ES-I3 (cell line): Measurements from ENCODE around the gene ARHGAP35.
"Not testable (repeated sequence)": the region's sequence is repeated elsewhere in the genome, so short reads cannot be mapped to it uniquely, and the experiment has no call there.

Experiments
- H3K36me3 ChIP-seq: 2 replicates; pipeline ENCODE4 v1.6.1; 2013; ENCODE audit warnings: mild to moderate bottlenecking, low read length, control low read depth, moderate library complexity; ENCODE audit not compliant: insufficient read depth
- H3K4me1 ChIP-seq: 2 replicates; pipeline ENCODE4 v1.6.1; 2013; ENCODE audit warnings: mild to moderate bottlenecking, control low read depth, low read length; ENCODE audit not compliant: insufficient read depth
- H3K9ac ChIP-seq: 2 replicates; pipeline ENCODE4 v1.6.1; 2013; ENCODE audit warnings: low read depth, mild to moderate bottlenecking, low read length, moderate library complexity
- H3K9me3 ChIP-seq: 2 replicates; pipeline ENCODE4 v1.6.1; 2013; ENCODE audit warnings: mild to moderate bottlenecking, low read length, moderate library complexity; ENCODE audit not compliant: control insufficient read depth, insufficient read depth

Gene ARHGAP35

DNA sequence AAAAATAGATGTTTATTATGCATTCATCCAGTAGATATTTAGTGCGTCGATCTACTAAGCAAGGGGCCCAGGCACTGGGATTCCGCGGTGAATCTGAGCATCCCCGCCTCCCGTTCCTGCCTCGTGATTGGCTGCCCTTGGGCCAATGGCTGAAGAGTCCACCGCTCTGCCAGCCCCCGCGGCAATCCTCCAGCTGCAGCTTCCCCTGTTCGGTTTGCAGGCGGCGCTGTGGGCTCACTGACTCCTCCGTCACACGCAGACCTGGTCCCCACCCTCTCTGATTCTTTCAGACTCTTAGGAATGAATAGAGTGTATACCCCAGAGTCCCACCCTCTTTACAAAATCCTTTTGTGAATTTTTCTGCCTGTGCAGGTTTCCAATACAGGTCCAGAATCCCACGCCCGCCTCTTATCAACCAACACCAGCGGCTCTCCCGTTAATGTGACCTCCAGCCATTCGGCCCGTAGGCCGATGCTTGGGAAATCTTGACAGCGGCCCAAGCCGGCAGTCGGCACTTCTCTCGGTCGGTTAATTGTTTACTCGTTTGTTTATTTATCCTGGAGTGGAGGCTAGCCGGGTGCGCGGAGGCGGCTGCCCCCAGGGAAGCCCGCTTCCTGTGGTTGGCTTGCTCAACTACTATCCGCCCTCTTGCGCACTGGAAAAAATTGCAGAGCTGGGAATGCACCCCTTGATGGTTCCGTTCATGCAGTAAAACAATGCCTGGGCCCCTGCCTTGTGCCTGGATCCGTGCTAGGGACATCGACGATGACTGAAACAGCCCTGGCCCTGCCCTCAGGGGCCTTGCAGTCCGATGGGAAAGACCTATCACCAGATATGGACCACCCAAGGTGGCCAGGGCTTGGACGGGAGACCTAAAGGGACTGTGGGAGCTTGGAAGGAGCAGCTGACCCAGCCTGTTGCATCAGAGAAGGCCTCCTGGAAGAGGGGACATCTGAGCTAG lies 4.5 kb upstream of the ARHGAP35 start:
- Histone ChIP-seq H3K4me1 (no peaks in the 10 kb centered on the region; the same call in 1 of the 2 replicates), H3K36me3 (no peaks in the 10 kb centered on the region), H3K9ac (peak overlapping the region; percentile 60; the same call in 1 of the 2 replicates), H3K9me3 (no peaks in the 10 kb centered on the region)

DNA sequence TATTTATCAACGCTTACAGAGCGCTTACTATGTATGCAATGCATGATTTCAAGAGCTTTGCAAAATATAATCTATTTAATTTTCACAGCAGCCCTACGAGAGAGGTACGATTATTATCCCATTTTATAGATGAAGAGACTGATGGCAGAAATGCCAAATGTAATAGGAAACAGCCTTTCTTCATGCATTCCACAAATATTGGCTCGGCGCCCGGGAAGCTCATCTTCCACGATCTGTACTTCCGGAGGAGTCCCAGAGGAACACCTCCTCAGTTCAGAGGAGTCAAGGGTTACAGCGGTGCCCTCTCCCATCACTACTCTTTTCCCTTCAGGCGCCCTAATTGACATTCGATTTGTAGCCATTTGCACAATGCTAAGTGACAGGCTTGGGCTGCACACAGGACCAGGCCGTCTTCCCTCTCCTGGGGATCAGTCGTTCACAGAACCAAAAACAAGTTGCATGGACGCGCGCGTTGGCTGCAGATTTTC lies 1.1 kb upstream of the ARHGAP35 start:
- Histone ChIP-seq H3K9ac (peak overlapping the region; percentile 46), H3K4me1 (peaks cover 11% of the 10 kb centered on the region), H3K9me3 (no peaks in the 10 kb centered on the region), H3K36me3 (no peaks in the 10 kb centered on the region)

DNA sequence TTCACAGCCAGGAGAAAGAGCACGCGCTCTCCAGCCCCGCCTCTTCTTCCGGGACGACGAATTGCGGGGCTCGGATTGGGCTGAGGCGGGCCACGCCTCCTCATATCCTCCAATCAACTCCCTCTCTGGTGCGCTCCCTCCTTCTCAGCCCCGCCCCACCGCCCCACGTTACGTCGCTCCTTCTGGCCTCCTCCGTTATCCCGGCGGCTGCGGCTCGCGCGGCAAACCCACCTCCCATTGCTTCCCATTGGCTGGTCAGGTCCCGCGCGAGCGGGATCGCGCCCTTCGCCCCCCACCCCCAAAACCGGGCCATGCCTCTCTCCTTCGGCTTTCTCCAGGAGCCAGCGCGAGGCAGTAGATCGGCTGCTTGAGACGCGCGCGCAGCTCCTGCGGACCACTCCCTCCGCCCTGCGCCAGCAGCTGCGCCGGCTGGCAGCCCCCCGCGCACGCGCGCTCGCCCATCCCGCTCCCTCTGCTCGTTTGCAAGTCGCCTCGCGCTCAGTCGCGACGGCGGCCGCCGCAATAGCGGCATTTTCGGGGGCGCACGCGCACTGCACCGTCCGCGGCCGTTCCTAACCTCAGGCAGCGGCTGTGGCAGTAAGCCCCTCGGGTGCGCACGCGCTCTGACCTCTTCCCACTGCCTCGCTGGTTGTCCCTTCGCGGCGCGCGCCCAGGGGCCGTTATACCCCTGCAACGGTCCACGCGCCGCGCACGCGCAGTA lies 512 bp upstream of the ARHGAP35 start:
- Histone ChIP-seq H3K9me3 (no peaks in the 10 kb centered on the region), H3K9ac (peak overlapping the region; percentile 95), H3K4me1 (peaks cover 17% of the 10 kb centered on the region), H3K36me3 (no peaks in the 10 kb centered on the region)

DNA sequence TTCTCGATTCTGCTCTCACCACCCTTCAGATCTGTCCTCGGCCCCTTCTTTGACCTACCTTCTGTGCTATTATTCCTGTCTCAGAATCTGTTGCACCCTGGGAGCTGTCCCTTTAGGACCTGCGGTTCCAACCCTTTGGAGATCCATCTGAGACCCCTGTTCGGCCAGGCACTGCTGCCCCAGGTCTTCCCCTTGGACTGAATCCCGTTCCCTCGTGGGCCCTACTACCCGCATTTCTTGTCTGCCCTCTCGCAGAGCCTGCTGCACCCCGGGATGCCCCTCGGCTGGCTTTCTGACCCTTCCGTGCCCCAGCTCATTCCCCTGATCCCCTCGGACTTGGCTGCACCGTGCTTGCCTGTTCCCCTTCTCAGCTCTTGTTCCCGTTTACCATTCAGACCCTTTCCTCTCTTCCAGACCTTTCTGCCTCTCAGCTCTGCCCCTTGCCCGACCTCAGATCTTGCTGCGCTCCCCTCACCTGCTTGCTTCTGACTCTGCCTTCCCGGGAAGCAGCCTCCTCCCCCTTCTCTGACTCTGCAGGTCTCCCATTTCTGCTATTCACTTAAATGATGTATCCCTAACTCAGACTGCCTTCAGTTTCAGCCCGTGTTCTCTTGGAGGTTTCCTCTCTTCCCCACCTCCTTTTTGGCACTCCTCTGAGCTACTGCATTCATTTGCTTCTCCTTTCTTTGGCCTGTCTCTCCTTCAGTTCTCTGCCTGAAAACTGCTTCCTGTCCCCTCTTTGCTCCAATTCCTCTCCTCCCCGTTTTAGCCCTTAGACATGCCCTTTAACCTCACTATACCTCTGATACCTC lies 1.1 kb downstream of the ARHGAP35 start:
- Histone ChIP-seq H3K9ac (peak overlapping the region; percentile 64), H3K4me1 (peaks cover 32% of the 10 kb centered on the region), H3K36me3 (no peaks in the 10 kb centered on the region), H3K9me3 (no peaks in the 10 kb centered on the region)

DNA sequence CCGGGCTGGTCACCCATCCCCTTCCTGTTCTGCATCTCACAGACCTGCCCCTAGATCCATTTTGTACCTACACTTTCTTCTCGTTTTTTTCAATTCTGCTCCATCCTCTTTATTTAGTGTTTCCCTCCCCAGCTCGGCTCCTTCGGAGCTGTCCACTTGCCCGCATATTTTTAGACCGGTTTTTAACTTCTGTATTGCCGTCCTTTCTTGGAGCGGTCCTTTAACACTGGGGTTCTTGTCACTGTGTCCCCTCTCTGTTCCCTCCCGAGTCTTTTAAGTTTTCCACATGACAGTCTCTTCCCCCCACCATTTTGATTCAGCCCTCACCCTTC lies 1.7 kb downstream of the ARHGAP35 start:
- H3K9me3 ChIP-seq, result no peaks in the 10 kb centered on the region
- peak overlapping the region; percentile 64 for H3K9ac ChIP-seq
- H3K4me1 ChIP-seq, result peaks cover 38% of the 10 kb centered on the region
- H3K36me3 ChIP-seq, result no peaks in the 10 kb centered on the region

DNA sequence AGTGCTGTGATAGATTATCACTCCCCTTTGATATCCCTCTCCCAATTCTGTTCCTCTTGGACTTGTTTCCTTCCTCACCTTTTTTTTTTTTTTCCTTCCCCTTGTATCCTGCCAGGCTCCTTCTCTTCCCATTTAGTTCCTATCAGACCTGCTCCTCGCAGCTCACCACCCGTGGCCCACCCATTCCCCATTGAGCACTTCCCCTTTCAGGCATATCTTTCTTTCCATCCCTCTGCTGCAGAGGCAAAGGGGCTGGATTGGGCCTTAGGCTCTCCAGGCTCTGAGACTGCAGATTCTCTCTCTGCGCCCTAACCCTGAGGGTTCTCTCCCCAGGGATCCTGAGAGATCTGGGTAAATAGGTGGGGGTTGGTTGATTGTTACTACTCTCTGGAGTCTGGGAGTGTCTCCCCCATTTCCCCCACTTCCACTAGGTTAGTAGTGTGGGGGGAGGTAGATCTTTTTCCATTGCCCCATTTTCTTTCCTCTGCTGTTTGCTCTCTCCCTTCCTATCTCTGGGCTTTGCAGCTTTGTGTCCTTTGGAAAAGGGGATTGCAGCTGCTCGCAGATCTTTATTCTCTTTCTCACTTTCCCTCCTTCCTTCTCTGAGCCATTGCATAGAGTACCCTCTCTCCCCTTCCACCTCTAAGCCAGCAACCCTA lies 2.3 kb downstream of the ARHGAP35 start:
- Histone ChIP-seq H3K9ac (peak overlapping the region; percentile 64), H3K36me3 (no peaks in the 10 kb centered on the region), H3K4me1 (peaks cover 38% of the 10 kb centered on the region), H3K9me3 (no peaks in the 10 kb centered on the region)

DNA sequence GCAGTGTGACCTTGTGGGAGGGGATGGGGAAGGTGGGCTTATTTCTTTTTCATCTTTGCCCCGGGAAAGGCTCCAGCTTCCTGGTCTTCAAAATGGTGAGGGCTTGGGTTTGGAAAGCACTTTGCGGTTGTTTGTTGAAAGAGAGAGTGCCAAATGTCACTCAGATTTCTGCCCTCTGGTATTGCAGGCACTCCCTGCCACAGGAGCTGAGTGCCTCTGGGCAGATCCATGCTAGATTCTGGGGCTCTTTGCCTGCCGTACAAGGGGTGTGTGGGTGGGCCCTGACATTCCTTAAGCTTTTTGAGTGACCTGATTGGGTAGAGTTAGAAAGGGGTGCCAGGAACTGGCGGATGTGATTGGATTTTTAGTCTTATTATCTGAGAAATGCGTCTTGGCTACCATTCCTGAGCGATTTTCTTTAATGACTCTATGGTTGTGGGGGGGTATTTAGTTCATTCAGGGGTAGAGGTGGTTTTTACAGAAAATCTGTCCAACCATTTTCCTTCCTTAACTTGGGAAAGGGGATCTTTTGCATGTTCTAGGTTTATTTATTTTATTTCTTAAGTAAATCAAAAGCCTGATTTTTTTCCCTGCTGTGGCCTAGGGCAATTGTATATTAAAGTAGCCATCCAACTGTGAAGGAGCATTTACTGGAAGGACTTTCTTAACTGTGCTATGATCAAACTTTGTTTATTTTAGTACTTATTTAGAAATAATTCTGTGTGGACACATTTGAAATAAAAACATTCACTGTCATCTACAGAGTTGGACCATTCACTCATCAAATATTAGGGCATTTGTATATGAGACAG lies 3.2 kb downstream of the ARHGAP35 start:
- Histone ChIP-seq H3K4me1 (peaks cover 38% of the 10 kb centered on the region), H3K36me3 (no peaks in the 10 kb centered on the region), H3K9ac (peak overlapping the region; percentile 64), H3K9me3 (no peaks in the 10 kb centered on the region)

DNA sequence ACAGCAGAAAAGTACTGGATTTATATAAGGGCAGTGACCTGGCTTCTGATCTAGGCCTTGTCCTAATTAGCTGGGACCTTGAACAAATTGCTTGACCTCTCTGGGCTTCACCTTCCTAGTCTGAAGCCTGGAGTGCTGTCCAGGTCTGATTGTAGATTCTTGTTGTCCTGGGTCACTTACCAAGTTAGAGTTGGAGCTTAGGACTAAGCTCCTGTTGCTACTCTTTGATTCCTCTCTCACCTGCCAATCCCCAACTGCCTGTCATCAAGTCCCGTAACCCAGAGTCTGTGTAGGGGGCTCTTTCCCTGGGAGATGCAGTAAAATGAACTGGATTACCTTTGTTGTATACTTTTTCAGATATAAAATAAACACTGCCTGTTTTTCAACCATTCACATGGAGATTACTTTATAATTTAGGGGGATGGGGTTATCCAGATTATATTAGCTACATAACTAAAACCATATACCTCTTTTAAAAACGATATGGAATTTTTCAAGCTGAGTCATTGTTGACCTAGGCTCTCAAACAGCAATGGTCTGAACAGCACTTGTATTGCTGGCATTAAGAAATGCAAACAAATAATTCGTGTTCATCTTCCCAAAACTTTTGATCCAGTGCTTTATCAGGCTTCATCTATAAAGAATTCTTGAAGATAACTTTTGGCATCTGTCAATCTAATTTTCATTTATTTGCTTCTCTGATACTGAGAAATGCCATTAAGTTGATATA lies 5.8 kb downstream of the ARHGAP35 start:
- Histone ChIP-seq H3K36me3 (no peaks in the 10 kb centered on the region), H3K9ac (no peak overlapping the region), H3K9me3 (no peaks in the 10 kb centered on the region), H3K4me1 (peaks cover 38% of the 10 kb centered on the region)

DNA sequence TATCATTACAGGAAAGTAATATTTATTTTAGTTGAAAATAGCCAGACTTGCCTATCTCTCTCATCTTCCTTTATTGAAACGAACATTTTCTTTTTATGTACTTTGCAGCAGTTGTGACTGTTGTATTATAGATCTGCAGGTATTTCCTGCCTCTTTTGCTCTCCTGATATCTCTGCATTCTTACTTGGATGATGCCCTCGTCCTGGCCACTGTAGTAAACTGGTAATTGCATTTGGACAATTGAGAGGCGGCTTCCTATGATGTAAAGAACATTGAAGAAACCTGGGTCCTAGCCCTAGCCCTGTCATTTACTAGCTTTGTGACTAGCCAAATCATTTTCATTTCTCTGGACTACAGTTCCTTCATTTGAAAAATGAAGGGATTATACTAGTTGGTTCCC lies 6.4 kb downstream of the ARHGAP35 start:
- Histone ChIP-seq H3K36me3 (no peaks in the 10 kb centered on the region), H3K4me1 (peaks cover 38% of the 10 kb centered on the region), H3K9ac (no peak overlapping the region), H3K9me3 (no peaks in the 10 kb centered on the region)

DNA sequence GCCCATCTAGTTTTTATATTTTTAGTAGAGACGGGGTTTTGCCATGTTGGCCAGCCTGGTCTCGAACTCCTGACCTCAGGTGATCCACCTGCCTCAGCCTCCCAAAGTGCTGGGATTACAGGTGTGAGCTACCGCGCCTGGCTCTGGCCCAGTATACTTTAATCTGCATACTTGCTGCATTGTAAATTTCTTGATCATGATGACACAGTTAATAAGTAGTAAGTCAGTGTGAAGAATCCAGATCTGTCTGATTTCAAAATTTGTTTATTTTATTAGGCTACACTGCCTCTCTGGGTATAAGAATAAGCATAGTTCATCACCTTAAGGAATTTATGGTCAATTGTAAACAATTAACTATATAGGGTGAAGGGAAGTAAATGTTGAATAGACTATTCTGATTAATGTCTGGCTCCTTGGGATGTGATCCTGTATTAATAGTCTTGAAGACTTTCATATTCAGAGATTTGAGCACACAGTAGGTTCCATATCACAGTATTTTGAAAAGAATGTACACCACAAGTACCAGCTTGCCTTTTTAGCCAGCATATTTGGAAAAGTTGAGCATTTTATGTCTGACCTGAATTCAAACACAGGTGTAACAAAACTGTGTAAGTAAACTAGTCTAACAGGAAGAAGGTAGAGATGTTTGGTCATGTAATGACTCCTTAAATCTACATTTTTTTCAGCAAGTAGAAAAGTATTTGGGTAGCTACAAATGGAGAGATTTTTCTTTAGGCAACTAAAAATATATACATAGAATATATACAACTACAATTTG lies 7.4 kb downstream of the ARHGAP35 start:
- Histone ChIP-seq H3K36me3 (no peaks in the 10 kb centered on the region), H3K9ac (no peak overlapping the region), H3K4me1 (peaks cover 35% of the 10 kb centered on the region), H3K9me3 (no peaks in the 10 kb centered on the region)

DNA sequence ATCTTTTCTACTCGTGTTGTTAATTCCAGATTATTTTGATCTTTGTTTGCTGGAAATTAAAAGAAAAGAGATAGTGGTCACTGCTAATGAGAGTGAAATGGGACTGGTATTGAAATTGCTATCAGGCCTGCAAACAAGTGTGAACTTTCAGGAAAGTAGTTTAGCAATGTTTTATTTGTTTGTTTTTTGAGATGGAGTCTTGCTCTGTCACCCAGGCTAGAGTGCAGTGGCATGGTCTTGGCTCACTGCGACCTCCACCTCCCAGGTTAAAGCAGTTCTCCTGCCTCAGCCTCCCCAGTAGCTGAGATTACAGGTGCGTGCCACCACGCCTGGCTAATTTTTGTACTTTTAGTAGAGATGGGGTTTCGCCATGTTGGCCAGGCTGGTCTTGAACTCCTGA lies 10.4 kb downstream of the ARHGAP35 start:
- H3K4me1 ChIP-seq, result peaks cover 29% of the 10 kb centered on the region
- H3K36me3 ChIP-seq, H3K9ac ChIP-seq, H3K9me3 ChIP-seq: not testable (repeated sequence)

DNA sequence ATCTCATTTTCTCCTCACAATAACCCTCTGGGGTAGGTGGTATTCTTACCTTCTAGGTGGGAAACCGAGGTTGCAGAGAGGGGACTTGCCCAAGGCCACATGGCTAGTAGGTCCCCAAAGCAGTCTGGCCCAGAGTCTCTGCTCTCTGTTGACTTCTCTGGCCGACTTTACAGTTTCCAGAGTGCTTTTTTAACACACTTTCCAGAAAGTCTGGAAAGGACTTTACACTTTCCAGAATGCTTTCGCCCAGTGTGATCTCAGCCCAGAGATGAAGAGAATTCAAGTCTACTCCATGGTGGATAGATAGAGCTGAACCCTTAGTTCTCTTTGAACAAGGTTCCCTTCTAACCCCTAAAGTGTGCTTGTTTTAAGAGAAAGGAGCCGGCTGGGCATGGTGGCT lies 12.2 kb downstream of the ARHGAP35 start:
- H3K9ac ChIP-seq, result no peak overlapping the region
- H3K9me3 ChIP-seq, result no peaks in the 10 kb centered on the region
- no peaks in the 10 kb centered on the region for H3K36me3 ChIP-seq
- H3K4me1 ChIP-seq, result peaks cover 15% of the 10 kb centered on the region
